SH-SY5Y (cell line): ENCODE data around the gene OXNAD1.

Experiments used
- GATA2 ChIP-seq: IDR thresholded peaks from 2 replicates; pipeline ENCODE4 v1.6.1; 2011; ENCODE audit warnings: mild to moderate bottlenecking, low read depth, low read length
- GATA3 ChIP-seq: IDR thresholded peaks from 2 replicates; pipeline ENCODE4 v1.6.1; 2011; ENCODE audit warnings: low read depth, mild to moderate bottlenecking, low read length, moderate library complexity

DNA sequence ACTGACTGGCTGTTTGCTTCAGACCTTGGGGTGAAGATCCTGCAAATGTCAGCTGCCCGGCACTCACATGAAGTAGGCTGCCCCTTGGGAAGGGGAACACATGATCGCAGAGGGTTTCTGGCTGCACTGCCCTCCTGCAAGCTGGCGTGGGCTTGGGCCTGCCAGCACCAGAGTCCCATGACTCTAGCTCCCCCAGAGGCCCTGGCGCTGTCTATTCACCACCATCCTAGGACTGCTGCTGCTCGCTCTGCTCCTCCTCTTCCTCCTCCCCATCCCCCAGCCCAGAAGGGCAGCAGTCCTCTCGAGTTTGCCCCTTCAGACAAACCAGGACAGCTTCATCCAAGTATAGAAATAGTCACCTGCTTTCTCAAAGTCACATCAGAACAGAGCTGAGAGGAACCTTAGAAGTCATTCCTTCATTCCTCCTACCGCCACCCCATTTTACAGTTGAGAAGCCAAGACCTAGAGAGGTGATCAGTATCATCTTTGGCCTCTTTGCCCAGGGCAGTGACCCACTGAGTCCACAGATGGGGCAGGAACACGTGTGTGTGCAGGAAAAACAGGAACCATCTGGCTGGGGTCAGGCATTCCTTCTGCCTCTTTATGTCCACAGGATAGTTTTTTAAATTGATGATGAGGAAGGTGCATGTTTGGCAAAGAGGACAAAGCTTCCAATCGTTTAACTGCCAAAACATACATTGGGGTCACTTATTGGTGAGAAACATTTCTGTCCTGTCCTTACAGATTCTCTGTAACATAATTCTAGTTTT is 13.5 kb upstream of the OXNAD1 start:
- TF ChIP-seq GATA2, result no peak
- no peak for TF ChIP-seq GATA3
